ENCODE data around the gene FOXO1.

The FOXO1 gene

GRCh38 chr13:40518481-40518882 lies 148.0 kb downstream of the FOXO1 start:
- DNase-seq (ENCODE audit: low read depth, low spot score) = no peak
- ChIA-PET POLR2A (no interaction called here), CTCF (no interaction called here)
- TF ChIP-seq CTCF (IDR thresholded peaks at IDR 0.05; ENCODE audit: insufficient read depth, low read length, missing control alignments) = no peak
- H3K4me3 ChIP-seq (ENCODE audit: low read depth, low read length) = no peak overlapping the region

DNA sequence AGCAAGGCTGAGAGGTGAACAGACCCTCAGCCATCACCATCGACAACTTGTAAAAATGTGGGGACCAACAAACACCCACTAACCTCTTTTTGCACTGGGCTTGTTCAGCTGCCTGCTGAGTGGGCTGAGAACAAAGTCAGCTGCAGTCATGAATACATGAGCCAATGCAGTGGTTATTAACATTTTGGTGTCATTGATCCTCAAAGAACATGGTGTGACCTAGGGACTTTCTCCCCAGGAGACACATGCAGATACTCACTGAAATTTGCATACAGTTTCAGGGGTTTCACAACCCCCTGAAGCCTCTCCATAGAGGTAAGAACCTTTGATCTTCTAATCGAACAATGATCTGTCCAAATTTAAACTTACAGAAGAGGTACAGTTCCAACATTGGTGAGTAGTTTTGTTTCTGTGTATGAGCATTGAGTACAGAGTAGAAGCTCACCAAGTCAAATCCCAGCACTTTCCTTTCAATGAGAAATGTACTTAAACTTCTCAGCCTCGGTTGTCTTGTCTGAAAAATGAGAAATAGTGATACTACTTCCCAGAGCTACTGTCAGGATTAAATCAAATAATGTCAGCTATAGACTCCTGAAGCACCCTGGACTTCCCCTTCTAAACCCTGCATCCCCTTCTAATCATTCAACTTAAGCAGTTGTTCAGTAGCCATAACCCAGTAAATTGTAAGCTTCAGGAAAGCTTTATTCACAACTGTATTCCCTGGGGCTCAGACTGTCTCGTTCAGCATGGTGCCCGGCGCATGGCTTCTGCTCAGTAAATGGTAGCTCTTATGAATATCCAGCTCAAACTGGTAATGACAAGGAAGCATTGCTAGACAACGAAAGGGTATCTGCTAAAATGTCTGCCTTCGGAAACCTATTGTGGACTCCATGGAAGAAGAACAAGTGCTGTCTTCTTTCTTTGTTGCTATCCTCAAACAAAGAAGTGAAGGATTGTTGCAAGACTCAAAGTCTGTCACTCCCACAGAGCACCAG lies 148.7 kb downstream of the FOXO1 start:
- DNase-seq (ENCODE audit: low read depth, low spot score) = no peak
- no peak overlapping the region for H3K4me3 ChIP-seq (ENCODE audit: low read depth, low read length)
- ChIA-PET POLR2A (no interaction called here), CTCF (no interaction called here)
- TF ChIP-seq CTCF (IDR thresholded peaks at IDR 0.05; ENCODE audit: insufficient read depth, low read length, missing control alignments) = no peak

- POLR2A ChIA-PET = no interaction called here
- CTCF ChIA-PET = no interaction called here
- TF ChIP-seq CTCF (IDR thresholded peaks at IDR 0.05; ENCODE audit: insufficient read depth, low read length, missing control alignments) = no peak
- no peak overlapping the region for H3K4me3 ChIP-seq (ENCODE audit: low read depth, low read length)
- no peak for DNase-seq (ENCODE audit: low read depth, low spot score)
Measured at GRCh38 chr13:40515702-40516101, 150.7 kb downstream of the FOXO1 start.

DNA sequence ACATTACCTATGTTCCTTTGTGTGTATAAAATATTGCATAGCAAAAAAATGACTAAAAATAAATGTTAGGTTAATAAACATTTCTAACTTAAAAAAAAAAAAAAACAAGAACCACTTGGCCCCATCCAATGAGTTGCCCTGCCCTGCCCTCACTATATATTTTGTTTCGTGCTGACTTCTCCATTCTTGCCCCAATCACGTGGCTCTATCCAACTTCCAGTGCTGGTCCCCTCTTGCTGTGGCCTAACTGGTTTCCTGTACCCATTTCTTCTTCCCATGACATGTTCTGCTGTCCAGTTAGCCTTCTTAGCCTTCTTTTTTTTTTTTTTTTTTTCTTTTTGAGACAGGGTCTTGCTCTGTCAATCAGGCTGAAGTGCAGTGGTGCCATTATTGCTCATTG lies 151.6 kb downstream of the FOXO1 start:
- no peak for DNase-seq (ENCODE audit: low read depth, low spot score)
- H3K4me3 ChIP-seq (ENCODE audit: low read depth, low read length) = no peak overlapping the region
- ChIA-PET CTCF (no interaction called here), POLR2A (no interaction called here)
- TF ChIP-seq CTCF (IDR thresholded peaks at IDR 0.05; ENCODE audit: insufficient read depth, low read length, missing control alignments) = no peak

GRCh38 chr13:40509876-40510275 lies 156.6 kb downstream of the FOXO1 start:
- ChIA-PET CTCF (no interaction called here), POLR2A (no interaction called here)
- DNase-seq (ENCODE audit: low read depth, low spot score) = no peak
- H3K4me3 ChIP-seq (ENCODE audit: low read depth, low read length) = no peak overlapping the region
- TF ChIP-seq CTCF (IDR thresholded peaks at IDR 0.05; ENCODE audit: insufficient read depth, low read length, missing control alignments) = no peak

- ChIA-PET CTCF (no interaction called here), POLR2A (no interaction called here)
- DNase-seq (ENCODE audit: low read depth, low spot score) = no peak
- no peak overlapping the region for H3K4me3 ChIP-seq (ENCODE audit: low read depth, low read length)
- no peak for TF ChIP-seq CTCF (IDR thresholded peaks at IDR 0.05; ENCODE audit: insufficient read depth, low read length, missing control alignments)
Measured at GRCh38 chr13:40508767-40509342, 157.6 kb downstream of the FOXO1 start.
